A549 (cell line): Measurements from ENCODE around the gene SUFU. TPM values are rescaled to one million over a fixed set of nuclear protein-coding genes. Genes with fewer than 3 reads are reported as not detected.

Experiments
- ATAC-seq, 2 experiments: fragments of 200-7000 bp in 1 of 2; fragments of >200 bp in 1 of 2; cut with Nextera tagmentation in 1 of 2; cut with Tn5 transposase in 1 of 2; 3 replicates each; pipeline versions ENCODE4 v1.8.0 to v1.9.1; 2018 to 2020; ENCODE audit warnings: mild to moderate bottlenecking in 1 of 2, moderate library complexity in 1 of 2
- CTCF ChIA-PET: fragments of 300-600 bp; sonication (Branson Sonifier 250); formaldehyde crosslinking; extraction: SDS; loops from one replicate; lab custom pipeline; 2021; ENCODE audit warnings: antibody characterized with exemption, inconsistent platforms; lab: Yijun Ruan, JAX
- POLR2A ChIA-PET: fragments of 350-600 bp; formaldehyde crosslinking; extraction: SDS; loops from one replicate; lab custom pipeline; 2021; ENCODE audit warnings: antibody characterized with exemption, inconsistent platforms; lab: Yijun Ruan, JAX
- DNase-seq, 2 experiments: peaks; one replicate each; pipeline versions ENCODE4 v3.0.0 to v3.0.0-alpha.2; 2011 to 2016; ENCODE audit warnings: low read depth in 1 of 2, low spot score in 1 of 2
- FAIRE-seq: peaks from 2 replicates; lab custom pipeline; 2011; peaks lifted over from hg19 to GRCh38; lab: Jason Lieb, UNC
- H3K27ac ChIP-seq, 2 experiments: fragments of >200 bp; sonication (Bioruptor Twin); formaldehyde crosslinking; 3 replicates each; pipeline ENCODE4 v1.5.1; 2016 to 2017
- H3K4me1 ChIP-seq: fragments of >200 bp; sonication (Bioruptor Twin); formaldehyde crosslinking; 3 replicates; pipeline ENCODE4 v1.6.1; 2016
- H3K4me2 ChIP-seq: fragments of >200 bp; sonication (Bioruptor Twin); formaldehyde crosslinking; 3 replicates; pipeline ENCODE4 v1.6.1; 2016
- H3K4me3 ChIP-seq: fragments of >200 bp; sonication (Bioruptor Twin); formaldehyde crosslinking; 3 replicates; pipeline ENCODE4 v1.5.1; 2016
- H3K9me3 ChIP-seq: fragments of >200 bp; sonication (Bioruptor Twin); formaldehyde crosslinking; 3 replicates; pipeline ENCODE4 v1.6.1; 2016
- BHLHE40 ChIP-seq: IDR thresholded peaks from 2 replicates; pipeline ENCODE4 v1.6.1; 2012; ENCODE audit warnings: low read depth, low read length, inconsistent platforms
- CBX2 ChIP-seq: fragments of 200-600 bp; sonication (generic); IDR thresholded peaks from 2 replicates; pipeline ENCODE4 v1.6.1; 2016; ENCODE audit warnings: low read depth, mild to moderate bottlenecking, borderline replicate concordance
- CBX8 ChIP-seq: fragments of 200-600 bp; sonication (generic); IDR thresholded peaks from 2 replicates; pipeline ENCODE4 v1.6.1; 2016
- CEBPB ChIP-seq, 2 experiments: fragments of >200 bp in 1 of 2; sonication (Bioruptor Twin) in 1 of 2; formaldehyde crosslinking in 1 of 2; IDR thresholded peaks; 2 replicates each; pipeline ENCODE4 v1.6.1; 2012 to 2016
- EHF ChIP-seq: fragments of 250-450 bp; sonication (Bioruptor Pico); IDR thresholded peaks from 2 replicates; pipeline ENCODE4 v1.5.0; 2020; ENCODE audit warnings: mild to moderate bottlenecking
- FOXS1 ChIP-seq: fragments of 250-450 bp; sonication (Bioruptor Pico); IDR thresholded peaks from 2 replicates; pipeline ENCODE4 v1.5.0; 2020; ENCODE audit warnings: mild to moderate bottlenecking, moderate library complexity
- GATA3 ChIP-seq: IDR thresholded peaks from 2 replicates; pipeline ENCODE4 v1.6.1; 2012; ENCODE audit warnings: borderline replicate concordance
- HDAC2 ChIP-seq: fragments of 200-600 bp; sonication (generic); IDR thresholded peaks from 2 replicates; pipeline ENCODE4 v1.6.1; 2016
- HOXA7 ChIP-seq: fragments of 250-450 bp; sonication (Bioruptor Pico); IDR thresholded peaks from 2 replicates; pipeline ENCODE4 v1.5.0; 2020; ENCODE audit warnings: mild to moderate bottlenecking, moderate library complexity
- HOXB13 ChIP-seq: fragments of 250-450 bp; sonication (Bioruptor Pico); IDR thresholded peaks from 2 replicates; pipeline ENCODE4 v1.5.0; 2020; ENCODE audit warnings: low read depth, mild to moderate bottlenecking, moderate library complexity
- HOXB5 ChIP-seq: fragments of 250-450 bp; sonication (Bioruptor Pico); IDR thresholded peaks from 2 replicates; pipeline ENCODE4 v1.5.0; 2020; ENCODE audit warnings: mild to moderate bottlenecking, moderate library complexity
- KDM5A ChIP-seq: fragments of 200-600 bp; sonication (generic); IDR thresholded peaks from 2 replicates; pipeline ENCODE4 v1.6.1; 2016; ENCODE audit warnings: antibody characterized with exemption, mild to moderate bottlenecking
- MAFK ChIP-seq: fragments of 450-650 bp; IDR thresholded peaks from 2 replicates; pipeline ENCODE4 v1.6.1; 2014; ENCODE audit not compliant: partially characterized antibody
- MAZ ChIP-seq: fragments of 150-350 bp; IDR thresholded peaks from 2 replicates; pipeline ENCODE4 v1.6.1; 2014; ENCODE audit warnings: antibody characterized with exemption, low read depth, low read length, borderline replicate concordance
- MYC ChIP-seq: IDR thresholded peaks from 2 replicates; pipeline ENCODE4 v1.6.1; 2012; ENCODE audit warnings: mild to moderate bottlenecking, inconsistent platforms, low read length, improper control_type of control experiment, borderline replicate concordance
- NFE2L2 ChIP-seq: fragments of 150-350 bp; conservative IDR thresholded peaks from 2 replicates; pipeline ENCODE4 v1.6.1; 2014; ENCODE audit warnings: low read length
- NPAS2 ChIP-seq: fragments of 250-450 bp; sonication (Bioruptor Pico); IDR thresholded peaks from 2 replicates; pipeline ENCODE4 v1.8.0; 2022; ENCODE audit warnings: mild to moderate bottlenecking, moderate library complexity, borderline replicate concordance
- PHF8 ChIP-seq: fragments of 200-600 bp; sonication (generic); IDR thresholded peaks from 2 replicates; pipeline ENCODE4 v1.6.1; 2016; ENCODE audit warnings: low read depth, mild to moderate bottlenecking, antibody characterized with exemption, moderate library complexity, borderline replicate concordance
- POLR2A ChIP-seq: IDR thresholded peaks from 2 replicates; pipeline ENCODE4 v1.6.1; 2012; ENCODE audit warnings: mild to moderate bottlenecking, low read length
- RAD21 ChIP-seq, 2 experiments: fragments of >200 bp in 1 of 2; sonication (Bioruptor Twin) in 1 of 2; formaldehyde crosslinking in 1 of 2; IDR thresholded peaks in 1 of 2; conservative IDR thresholded peaks in 1 of 2; 2 replicates in 1 of 2; 3 replicates in 1 of 2; pipeline ENCODE4 v1.6.1; 2012 to 2018; ENCODE audit warnings: inconsistent platforms in 1 of 2
- REST ChIP-seq: fragments of 200-600 bp; sonication (generic); IDR thresholded peaks from 2 replicates; pipeline ENCODE4 v1.6.1; 2016; ENCODE audit warnings: antibody characterized with exemption, mild to moderate bottlenecking, moderate library complexity
- TP53 ChIP-seq: fragments of 250-450 bp; sonication (Bioruptor Pico); IDR thresholded peaks from 2 replicates; pipeline ENCODE4 v1.5.0; 2021; ENCODE audit warnings: mild to moderate bottlenecking, moderate library complexity
- ZC3H11A ChIP-seq: fragments of 450-650 bp; IDR thresholded peaks from 2 replicates; pipeline ENCODE4 v1.6.1; 2014; ENCODE audit warnings: antibody characterized with exemption, mild to moderate bottlenecking
- WGBS: methylation state at CpG from one replicate; pipeline ENCODE4 v1.1.6; 2017; ENCODE audit errors: missing lambda C conversion rate; 5-methylcytosine and 5-hydroxymethylcytosine counted together
- polyA plus RNA-seq, 4 experiments: library from polyadenylated mRNA; depleted of rRNA in 3 of 4; stranded (reverse); fragments of >200 nt; fragmentation: RNase III in 1 of 4; extraction: RNeasy Plus Mini Kit Qiagen cat#74134 plus additional on column Dnase treatment in 1 of 4; gene quantifications; 2 replicates in 3 of 4; 3 replicates in 1 of 4; pipeline ENCODE4 v1.2.3, GENCODE V29; 2011 to 2017

The SUFU gene
- polyA plus RNA-seq, 2 of the 4 experiments (the other 2 are of a cell fraction): 3.7 to 5.5 TPM

DNA sequence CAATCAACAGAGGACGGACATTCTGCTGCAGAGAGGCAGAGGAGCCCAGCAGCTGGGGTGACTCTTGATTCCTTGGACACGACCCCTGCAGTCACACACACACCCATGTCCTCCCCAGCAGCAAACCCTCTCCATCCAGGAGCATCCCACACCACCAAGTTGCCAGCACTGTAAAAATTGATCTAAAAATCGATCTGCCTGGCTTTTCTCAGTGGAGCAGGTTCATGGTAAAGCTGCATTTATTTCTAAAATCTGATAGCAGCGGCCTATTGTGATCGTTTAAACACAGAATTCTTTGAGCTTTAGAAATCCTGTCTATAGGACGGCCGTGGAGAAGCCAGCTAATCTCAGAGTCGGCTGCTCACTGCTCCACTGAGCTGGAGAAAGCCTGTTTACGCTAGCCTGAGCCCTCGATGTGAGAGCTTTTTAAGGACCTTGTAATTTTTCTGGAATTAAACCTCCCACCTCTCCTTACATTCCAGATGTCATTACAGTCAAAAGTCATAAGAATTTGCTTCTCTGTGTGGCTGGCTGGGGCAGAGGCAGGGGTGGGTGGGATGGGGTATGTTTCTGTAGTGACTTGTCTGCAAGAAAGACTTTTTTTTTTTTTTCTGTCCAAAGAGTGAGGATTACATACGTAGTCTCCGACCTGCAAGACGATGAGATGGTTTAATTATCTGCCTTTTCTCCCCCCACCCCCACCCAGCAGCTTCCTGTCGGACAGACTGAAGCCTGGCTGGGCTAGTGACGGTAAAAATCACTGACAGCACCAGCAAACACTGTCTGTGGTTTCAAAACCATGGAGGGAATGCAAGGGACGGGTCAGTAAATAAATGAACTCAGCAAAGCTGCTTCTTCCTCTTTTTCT, 172.1 kb downstream of the SUFU start:
- CTCF ChIA-PET: interaction anchor here (0.6 to 7.3 kb wide), 10 partner anchors 8 to 172 kb away, joined by 3 to 71 read pairs (median 5); partner anchors contain the start of genes ARL3, SFXN2, SUFU and TRIM8
- POLR2A ChIA-PET: interaction anchor here (1.1 to 1.7 kb wide), 2 partner anchors 34 to 38 kb away, joined by 3 to 6 read pairs; partner anchors contain the start of genes ARL3 and SFXN2

GRCh38 chr10:102676534-102677315, 173.0 kb downstream of the SUFU start:
- no peak overlapping the region for H3K4me3 ChIP-seq
- DNase-seq: no peak
- H3K4me2 ChIP-seq: no peak overlapping the region
- TF ChIP-seq RAD21 (conservative IDR thresholded peaks at IDR 0.05 in 1 of 2, IDR thresholded peaks at IDR 0.05 in 1 of 2) (no peak), CBX8 (no peak), PHF8 (no peak), EHF (CRISPR knock-in tag) (no peak), HDAC2 (no peak), CEBPB (IDR thresholded peaks at IDR 0.05) (no peak), HOXA7 (CRISPR knock-in tag) (no peak), MAZ (no peak), BHLHE40 (no peak), HOXB13 (no peak), MYC (no peak), KDM5A (no peak), NFE2L2 (no peak), CBX2 (no peak), POLR2A (no peak), HOXB5 (CRISPR knock-in tag) (no peak)
- H3K4me1 ChIP-seq: 0 out of 3 replicates have a peak, but pooled peaks cover 4% of the 10 kb centered on the region
- 77% methylated on average over 9 of the region's 9 CpGs for WGBS
- ATAC-seq: no peak
- ChIA-PET POLR2A (interaction anchor here (1.1 kb wide), 1 partner anchor 35 kb away, joined by 3 read pairs; no protein-coding TSS in a partner anchor), CTCF (interaction anchor here (0.6 to 7.3 kb wide), 9 partner anchors 9 to 535 kb away, joined by 3 to 71 read pairs (median 4); partner anchors contain the start of genes ARL3 and SFXN2)
- no peak for FAIRE-seq
- H3K27ac ChIP-seq: no peak overlapping the region
- no peaks in the 10 kb centered on the region for H3K9me3 ChIP-seq

More for the DNA sequence above, 172.1 kb downstream of the SUFU start:
- Histone ChIP-seq H3K4me2 (no peak overlapping the region), H3K27ac (no peak overlapping the region), H3K4me3 (no peak overlapping the region), H3K4me1 (0 out of 3 replicates have a peak, but pooled peaks cover 4% of the 10 kb centered on the region), H3K9me3 (no peaks in the 10 kb centered on the region)
- FAIRE-seq (no peak), ATAC-seq (no peak), DNase-seq (no peak)
- TF ChIP-seq ZC3H11A: no peak
- no peak for TF ChIP-seq REST
- TF ChIP-seq FOXS1 (CRISPR knock-in tag): no peak
- no peak for TF ChIP-seq CBX2
- no peak for TF ChIP-seq GATA3
- TF ChIP-seq NPAS2 (CRISPR knock-in tag): no peak
- TF ChIP-seq CEBPB (IDR thresholded peaks at IDR 0.05): no peak
- no peak for TF ChIP-seq TP53
- no peak for TF ChIP-seq KDM5A
- no peak for TF ChIP-seq MAFK
- WGBS: 72% methylated on average over 16 of the region's 16 CpGs
